Endometrial microvascular endothelial cells (primary cell): ENCODE measurements around the gene TMEM116. TPM values are rescaled to one million over a fixed set of nuclear protein-coding genes. Genes with fewer than 3 reads are reported as not detected.
"Not testable (repeated sequence)": the region's sequence is repeated elsewhere in the genome, so short reads cannot be mapped to it uniquely, and the experiment has no call there.

ENCODE experiments used
- in situ Hi-C: cut with HindIII; loops from 2 replicates; pipeline ENCODE4 v1.10.0; 2017; ENCODE audit warnings: low sequenced_read_pairs, low pct_unique_long_range_greater_than_20kb; ENCODE audit errors: inconsistent ontology term
- total RNA-seq: library from RNA; depleted of rRNA; stranded (reverse); fragments of >200 nt; gene quantifications from one replicate; pipeline ENCODE4 v1.2.3, GENCODE V29; 2015; ENCODE audit errors: inconsistent ontology term

Gene TMEM116
- 1.4 TPM for total RNA-seq

- in situ Hi-C loops = no loop called here
Measured at GRCh38 chr12:112012775-112013600, at the start of gene TMEM116, which contains the start of gene ERP29. TSS of gene TMEM116 (minus strand) at chr12:112013165. CDS start at chr12:112005270, 7,895 bp downstream. TSS of gene ERP29 (plus strand) at chr12:112013426. CDS start at chr12:112013466, 40 bp downstream.

- in situ Hi-C loops = no loop called here
Measured at GRCh38 chr12:112061137-112061536, 48.2 kb upstream of the TMEM116 start.

- in situ Hi-C loops = no loop called here
Measured at GRCh38 chr12:112049351-112049750, 36.4 kb upstream of the TMEM116 start.

GRCh38 chr12:112046003-112046402 is 33.0 kb upstream of the TMEM116 start:
- in situ Hi-C loops = no loop called here

- in situ Hi-C loops = not testable (repeated sequence)
Measured at GRCh38 chr12:112036614-112037013, 23.6 kb upstream of the TMEM116 start.

GRCh38 chr12:112035219-112035785 is 22.3 kb upstream of the TMEM116 start:
- in situ Hi-C loops = no loop called here

- in situ Hi-C loops = no loop called here
Measured at GRCh38 chr12:112032292-112032691, 19.3 kb upstream of the TMEM116 start.

GRCh38 chr12:112031472-112031871 is 18.5 kb upstream of the TMEM116 start:
- in situ Hi-C loops = no loop called here

GRCh38 chr12:112029301-112029700 is 16.3 kb upstream of the TMEM116 start:
- in situ Hi-C loops = no loop called here

GRCh38 chr12:112025808-112026375 is 12.9 kb upstream of the TMEM116 start:
- in situ Hi-C loops = no loop called here

GRCh38 chr12:112023759-112024396 is 10.9 kb upstream of the TMEM116 start:
- in situ Hi-C loops = no loop called here

- in situ Hi-C loops = no loop called here
Measured at GRCh38 chr12:112022241-112023016, 9.5 kb upstream of the TMEM116 start.

- in situ Hi-C loops = no loop called here
Measured at GRCh38 chr12:112020947-112021457, 8.0 kb upstream of the TMEM116 start.

- in situ Hi-C loops = no loop called here
Measured at GRCh38 chr12:112018571-112019237, 5.7 kb upstream of the TMEM116 start.

- in situ Hi-C loops = no loop called here
Measured at GRCh38 chr12:112017041-112017440, 4.1 kb upstream of the TMEM116 start.

- in situ Hi-C loops = no loop called here
Measured at GRCh38 chr12:112015938-112016337, 3.0 kb upstream of the TMEM116 start.

GRCh38 chr12:112013601-112014402 is 837 bp upstream of the TMEM116 start:
- in situ Hi-C loops = no loop called here
